Stimulated activated CD8-positive, alpha-beta memory T cell treated with anti-CD3 and anti-CD28 coated beads, Interleukin-15, amount 100 ng/mL, for 1 hour (primary cell): ENCODE results near the gene SH3GL2.

Experiments
- DNase-seq: peaks from one replicate; pipeline ENCODE4 v3.0.0-alpha.2; 2020; ENCODE audit warnings: low read depth

The SH3GL2 gene

DNA sequence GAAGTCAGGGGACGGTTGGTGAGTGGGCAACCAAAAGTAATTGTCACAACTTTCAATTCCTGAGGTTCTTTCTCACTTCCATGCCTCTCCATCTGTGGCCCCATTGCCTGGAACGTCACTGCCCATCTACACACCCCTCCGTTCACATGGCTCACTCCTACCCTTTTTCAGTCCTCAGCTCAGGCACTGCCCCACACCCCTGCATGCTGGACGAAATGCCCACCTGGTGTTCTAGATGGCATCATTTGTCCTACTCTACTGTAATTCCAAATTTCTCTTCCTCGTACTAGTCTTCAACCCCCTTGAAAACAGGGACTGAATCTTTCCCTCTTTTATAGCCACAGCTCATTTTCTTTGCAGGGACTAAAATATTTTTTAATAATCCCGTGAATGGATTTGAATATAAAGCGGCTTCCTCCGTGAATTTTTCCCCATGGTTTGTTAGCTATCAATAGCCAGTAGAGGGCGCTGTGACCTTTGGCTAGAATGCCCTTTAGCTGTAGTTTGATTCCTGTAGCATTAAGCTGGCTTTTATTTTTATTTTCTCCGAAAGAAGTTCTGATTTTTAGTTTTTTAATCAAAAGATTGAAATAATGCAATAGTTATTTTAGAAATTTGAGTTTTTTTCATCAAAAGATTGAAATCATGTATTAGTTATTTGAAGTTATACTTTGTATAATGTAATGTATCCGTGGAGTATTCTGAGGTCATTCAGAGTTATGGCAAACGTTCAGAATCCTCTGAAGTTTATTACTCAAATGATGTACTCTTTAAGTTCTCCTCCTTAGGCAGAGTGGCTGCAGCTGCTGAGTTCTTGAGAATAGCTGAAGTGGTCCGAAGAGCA, 232.1 kb downstream of the SH3GL2 start:
- no peak for DNase-seq

DNA sequence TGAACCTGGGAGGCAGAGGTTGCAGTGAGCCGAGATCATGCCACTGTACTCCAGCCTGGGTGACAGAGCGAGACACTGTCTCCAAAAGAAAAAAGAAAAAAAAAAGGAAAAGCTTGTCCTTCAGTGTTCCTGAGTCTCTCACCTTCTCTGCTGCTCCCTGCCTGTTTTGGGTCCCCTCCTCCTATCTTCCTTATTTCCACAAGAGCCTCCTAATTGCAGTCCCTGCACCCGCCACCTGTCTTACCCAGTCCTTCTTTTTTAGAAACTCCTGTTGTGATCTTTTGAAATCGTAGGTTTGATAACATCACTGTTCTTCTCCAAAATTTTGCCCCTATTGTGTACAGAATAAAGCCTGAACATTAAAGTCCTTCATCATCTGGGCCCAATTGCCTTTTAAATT, 234.9 kb downstream of the SH3GL2 start:
- DNase-seq: no peak

DNA sequence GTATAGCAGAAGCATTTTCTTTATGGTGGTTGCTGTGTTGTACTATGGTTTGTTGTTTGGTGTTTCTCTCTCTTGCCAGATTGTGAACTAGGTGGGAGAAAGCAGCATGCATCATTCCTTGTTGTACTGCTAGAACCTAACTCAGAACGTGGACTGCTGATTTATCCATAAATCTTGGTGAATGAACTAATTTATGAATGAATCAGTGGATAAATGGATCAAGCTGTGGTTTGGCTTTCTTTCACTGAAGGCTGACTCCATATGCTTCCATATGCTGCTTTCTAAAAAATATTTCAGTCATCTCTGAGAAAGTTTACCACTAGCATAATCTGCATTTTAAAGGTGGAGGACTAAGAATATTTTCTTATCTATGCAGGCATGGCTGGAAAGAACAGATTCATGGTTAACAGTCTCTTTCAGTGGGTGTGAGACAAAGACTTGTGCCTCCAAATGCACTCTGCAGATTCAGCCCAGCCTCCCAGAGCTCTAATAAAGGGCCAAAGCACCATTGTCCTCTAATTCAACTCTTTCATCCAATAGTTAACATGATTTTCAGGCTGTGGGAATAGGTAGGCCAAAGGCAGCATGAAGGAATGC, 237.7 kb downstream of the SH3GL2 start:
- no peak for DNase-seq

DNA sequence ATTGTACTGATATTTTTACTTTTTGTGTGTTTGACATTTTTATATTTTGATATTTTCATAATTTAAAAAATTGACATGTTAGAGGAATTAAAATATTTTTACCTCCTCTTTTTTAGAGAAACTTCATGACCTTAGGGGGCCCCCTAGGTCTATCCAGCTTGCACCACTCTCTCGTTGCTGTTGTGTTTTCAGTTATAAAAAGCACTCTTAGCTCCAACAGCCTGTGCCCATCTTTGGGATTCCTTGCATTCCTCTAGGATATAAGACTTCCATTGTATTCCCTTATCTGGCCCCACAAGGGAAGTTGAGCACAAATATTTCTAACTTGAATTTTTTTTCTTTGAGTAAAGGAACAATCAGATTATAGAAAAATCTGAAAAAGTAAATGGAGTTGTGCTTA, 245.3 kb downstream of the SH3GL2 start:
- no peak for DNase-seq

DNA sequence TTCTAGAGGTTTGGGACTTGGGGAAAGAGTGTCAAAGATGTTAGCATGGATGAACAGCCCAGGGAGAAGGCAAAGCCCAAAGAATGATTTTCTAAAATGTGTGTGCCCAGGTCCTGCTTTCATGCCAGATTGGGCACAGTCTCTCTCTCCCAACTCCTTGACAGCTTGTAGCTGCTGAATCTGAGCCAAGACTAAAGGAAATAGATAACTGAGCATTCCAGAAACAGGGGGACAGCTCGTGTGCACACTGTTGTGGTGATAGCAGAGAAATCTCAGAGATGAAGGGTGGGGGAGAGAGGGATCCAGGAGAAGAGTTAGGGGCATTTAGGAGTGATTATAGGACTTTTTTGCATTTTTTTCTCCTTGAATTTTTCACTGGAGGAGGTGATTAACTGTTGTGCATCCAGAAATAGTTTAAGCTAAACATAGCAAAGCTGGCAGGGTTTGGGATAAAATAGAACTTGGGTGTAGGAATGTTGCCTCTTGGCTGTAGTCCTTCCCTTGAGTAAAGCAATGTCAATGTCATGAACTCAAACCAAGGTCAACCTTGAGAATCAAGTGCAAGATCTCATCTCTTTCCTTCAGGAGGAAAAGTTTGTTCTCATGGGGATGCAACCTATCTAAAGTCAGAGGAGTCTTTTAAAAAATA, 245.9 kb downstream of the SH3GL2 start:
- no peak for DNase-seq

DNA sequence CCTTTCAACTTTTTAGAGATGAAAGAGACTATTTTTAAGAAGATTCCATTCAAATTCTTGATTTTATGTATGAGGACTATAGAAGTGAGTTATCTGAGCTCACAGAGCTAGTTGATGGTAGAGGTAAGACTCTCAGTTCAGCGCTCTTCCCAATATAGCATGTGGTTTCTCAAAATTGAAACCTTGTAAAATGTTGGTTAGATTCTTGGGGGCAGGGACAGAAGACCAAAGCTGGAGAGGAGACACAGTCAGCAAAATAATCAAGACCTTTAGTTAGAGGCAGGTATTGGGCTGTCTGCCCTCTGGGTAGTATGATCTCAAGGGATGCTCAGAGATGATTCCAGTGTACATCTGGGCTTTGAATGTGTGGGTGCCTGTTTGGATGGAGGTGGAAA, 246.4 kb downstream of the SH3GL2 start:
- no peak for DNase-seq

DNA sequence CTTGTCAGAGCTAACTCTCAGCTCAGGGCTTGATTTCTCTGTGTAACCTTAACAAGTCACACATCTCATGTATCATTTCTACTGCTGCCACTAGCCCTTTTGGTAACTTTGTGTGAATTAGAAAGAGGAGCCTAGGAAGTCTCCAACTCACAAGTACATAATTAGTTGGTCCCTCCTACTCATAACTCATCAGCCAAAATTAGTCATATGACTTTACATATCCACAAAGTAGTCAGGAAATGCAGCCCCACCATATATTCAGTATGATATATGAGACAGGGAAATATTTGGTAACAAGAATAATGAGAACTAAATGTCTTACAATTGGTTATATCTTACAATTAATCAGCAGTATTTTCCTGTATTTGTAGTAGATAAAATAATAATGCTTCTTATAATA, 250.2 kb downstream of the SH3GL2 start:
- DNase-seq: no peak

DNA sequence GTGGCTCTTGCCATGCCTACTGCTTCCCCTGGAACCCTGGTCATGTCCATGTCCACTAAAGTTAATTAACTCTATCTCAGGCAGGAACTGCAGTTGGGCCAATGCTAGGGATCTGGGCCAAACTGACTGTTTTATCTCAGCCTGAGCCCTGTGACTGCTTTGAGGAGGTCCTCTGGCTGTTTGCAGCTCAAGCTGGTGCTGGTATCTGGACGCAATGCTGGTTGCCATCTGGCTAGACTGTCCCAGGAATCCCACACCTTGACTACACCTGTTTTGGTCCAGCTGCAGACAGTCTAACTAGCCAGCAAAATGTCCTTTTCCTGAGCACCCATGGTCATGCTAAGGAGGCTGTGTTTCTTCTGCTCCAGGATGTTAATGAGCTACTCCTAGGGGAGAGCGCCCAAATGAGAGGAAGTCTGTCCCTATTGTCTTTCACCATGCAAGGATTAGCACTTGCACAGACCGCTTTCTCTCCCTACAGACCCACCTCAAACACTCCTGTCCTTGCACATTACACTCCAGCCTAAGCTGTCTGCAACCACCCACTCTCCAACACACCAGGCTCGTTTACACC, 251.0 kb downstream of the SH3GL2 start:
- no peak for DNase-seq

DNA sequence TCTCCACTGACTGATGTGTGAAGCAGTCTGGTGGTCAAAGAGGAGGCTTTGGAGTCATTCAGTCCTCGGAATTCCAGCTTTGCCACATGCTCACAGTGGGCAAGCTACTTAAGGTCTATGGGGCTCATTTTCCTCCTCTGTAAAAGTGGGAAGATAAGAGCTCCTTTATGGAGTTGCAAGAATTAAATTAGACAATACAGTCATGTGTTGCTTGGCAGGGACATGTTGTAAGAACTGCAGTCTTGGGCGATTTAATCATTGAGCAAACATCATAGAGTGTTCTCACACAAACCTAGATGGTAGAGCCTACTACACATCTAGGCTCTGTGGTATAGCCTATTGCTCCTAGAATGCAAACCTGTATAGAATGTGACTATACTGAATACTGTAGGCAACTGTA, 253.9 kb downstream of the SH3GL2 start:
- no peak for DNase-seq

DNA sequence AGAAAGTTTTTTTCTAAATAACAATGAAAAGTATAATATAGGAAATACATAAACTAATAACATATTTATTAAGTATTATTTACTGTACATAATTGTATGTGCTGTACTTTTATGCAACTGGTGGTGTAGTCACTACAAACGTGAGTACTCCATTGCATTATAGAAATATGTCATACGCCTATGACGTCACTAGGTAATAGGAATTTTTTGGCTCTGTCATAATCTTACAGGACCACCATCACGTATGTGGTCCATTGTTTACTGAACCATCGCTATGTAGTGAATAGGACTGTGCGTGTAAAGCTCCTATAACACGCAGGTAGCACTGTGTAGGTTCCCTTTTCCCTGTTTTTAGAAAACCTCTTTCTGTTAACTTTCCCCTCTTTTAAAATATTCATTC, 255.0 kb downstream of the SH3GL2 start:
- no peak for DNase-seq

DNA sequence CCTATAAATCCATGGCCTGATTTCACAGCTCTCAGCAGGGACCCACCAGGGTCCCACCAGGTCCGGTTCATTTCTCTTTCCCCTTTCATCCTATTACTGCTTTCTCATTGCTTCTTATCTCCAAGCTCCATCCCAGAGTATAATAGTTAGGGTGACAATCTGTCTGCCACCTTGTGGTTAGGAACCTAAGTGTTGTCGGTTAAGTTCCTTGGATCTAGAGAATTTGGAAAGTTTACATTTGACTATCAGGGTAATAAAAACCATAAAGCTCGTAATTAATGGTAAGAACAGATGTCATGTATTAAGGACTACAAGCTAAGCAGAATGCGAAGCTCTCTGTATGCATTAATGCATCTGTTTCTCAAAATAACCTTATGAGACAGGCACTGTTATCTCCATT, 259.1 kb downstream of the SH3GL2 start:
- no peak for DNase-seq

DNA sequence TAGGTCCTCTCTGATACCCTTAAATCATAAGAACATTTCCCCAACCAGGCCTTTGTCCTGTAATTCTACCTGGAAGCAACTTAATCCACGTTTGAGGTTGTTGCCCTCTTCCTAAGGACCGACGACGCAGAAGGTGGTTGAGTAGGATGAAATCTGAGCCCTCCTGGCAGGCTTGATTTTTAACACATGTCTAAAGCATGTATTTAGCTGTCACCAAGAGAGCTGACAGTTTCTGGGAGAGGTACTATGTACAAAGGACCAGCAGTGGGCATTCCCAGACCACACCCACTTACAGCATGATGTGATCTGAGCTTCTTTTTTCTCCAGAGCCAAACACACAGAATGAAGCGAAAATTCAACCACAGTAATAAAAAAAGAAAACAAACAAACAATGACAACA, 260.9 kb downstream of the SH3GL2 start:
- DNase-seq: no peak

DNA sequence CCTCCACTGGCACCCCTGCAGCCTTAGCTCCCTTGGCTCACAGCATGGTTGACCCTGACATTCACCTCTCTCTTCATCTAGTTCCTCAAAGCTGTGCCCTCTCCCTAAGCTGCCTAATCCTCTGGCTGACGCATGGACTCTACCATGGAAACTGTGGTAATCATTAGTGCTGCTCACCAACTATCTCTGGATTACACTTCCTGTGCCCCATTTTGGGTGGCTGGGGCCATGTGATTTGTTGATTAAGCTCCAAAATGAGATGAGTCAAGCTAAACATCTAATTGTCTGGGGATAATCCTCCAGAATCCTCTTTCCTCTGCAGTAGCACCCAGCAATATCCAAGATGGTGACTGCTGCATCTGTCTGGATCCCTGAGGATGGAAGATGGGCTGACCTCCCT, 264.4 kb downstream of the SH3GL2 start:
- DNase-seq: no peak
